ENCODE results near the gene ALDH3B1. TPM values are rescaled to one million over a fixed set of nuclear protein-coding genes. Genes with fewer than 3 reads are reported as not detected.

Gene ALDH3B1
- polyA plus RNA-seq, 1 donor (not counting 4 experiments of a cell fraction or from before 2014, with no cell fraction given), result 0.16 TPM

- H3K27me3 ChIP-seq (ENCODE audit: control insufficient read depth, extremely low read depth, insufficient read depth, low read length), result no peaks in the 10 kb centered on the region
- DNase-seq (ENCODE audit: low read depth, low spot score) (no peak), FAIRE-seq (no peak)
- H3K4me2 ChIP-seq (ENCODE audit: control insufficient read depth, extremely low read depth, insufficient read depth, low read depth, low read length), result no peak overlapping the region
- peaks cover 7% of the 10 kb centered on the region for H3K4me1 ChIP-seq (ENCODE audit: control insufficient read depth, extremely low read depth, insufficient read depth, low read length)
- no peak overlapping the region for H3K27ac ChIP-seq (ENCODE audit: control insufficient read depth, insufficient read depth, low read length)
- no peaks in the 10 kb centered on the region for H4K20me1 ChIP-seq (ENCODE audit: control insufficient read depth, extremely low read depth, insufficient read depth, low read length)
- peaks cover 8% of the 10 kb centered on the region for H3K79me2 ChIP-seq (ENCODE audit: control insufficient read depth, insufficient read depth, low read length)
- H3K9me3 ChIP-seq (ENCODE audit: control insufficient read depth, low read depth, low read length), result no peaks in the 10 kb centered on the region
- peaks cover 10 to 16% of the 10 kb centered on the region in 2 experiments for H3K36me3 ChIP-seq (ENCODE audit: control insufficient read depth in 2 of 2, extremely low read depth in 1 of 2, insufficient read depth in 2 of 2, low read length in 2 of 2)
- dilution Hi-C loops (cut with MboI; ENCODE audit: extremely low pct_ligation_motif_present, low sequenced_read_pairs), result no loop called here
- no peaks in the 10 kb centered on the region for H3K9me1 ChIP-seq (ENCODE audit: control insufficient read depth, extremely low read depth, insufficient read depth, low read length)
- no peak overlapping the region for H2AFZ ChIP-seq (ENCODE audit: control insufficient read depth, low read length)
- no peak overlapping the region for H3K4me3 ChIP-seq (ENCODE audit: control insufficient read depth in 2 of 3, extremely low read depth in 1 of 3, insufficient read depth in 2 of 3, low read depth in 1 of 3, low read length in 3 of 3)
- no peak for TF ChIP-seq EZH2 (IDR thresholded peaks at IDR 0.05; ENCODE audit: low read length)
- no peak for TF ChIP-seq CTCF (optimal IDR thresholded peaks at IDR 0.05 in 1 of 3, IDR thresholded peaks at IDR 0.05 in 1 of 3, conservative IDR thresholded peaks at IDR 0.05 in 1 of 3; ENCODE audit: extremely low read depth in 1 of 3, insufficient read depth in 2 of 3, low read length in 3 of 3)
- H3K9ac ChIP-seq (ENCODE audit: control insufficient read depth, extremely low read depth, insufficient read depth, low read length), result no peak overlapping the region
These were observed 27.5 kb downstream of the ALDH3B1 start for GRCh38 chr11:68037411-68038225.

GRCh38 chr11:68038226-68038717, 28.1 kb downstream of the ALDH3B1 start:
- dilution Hi-C loops (cut with MboI; ENCODE audit: extremely low pct_ligation_motif_present, low sequenced_read_pairs), result no loop called here
- no peak for TF ChIP-seq CTCF (optimal IDR thresholded peaks at IDR 0.05 in 1 of 3, IDR thresholded peaks at IDR 0.05 in 1 of 3, conservative IDR thresholded peaks at IDR 0.05 in 1 of 3; ENCODE audit: extremely low read depth in 1 of 3, insufficient read depth in 2 of 3, low read length in 3 of 3)
- TF ChIP-seq EZH2 (IDR thresholded peaks at IDR 0.05; ENCODE audit: low read length), result no peak

More at GRCh38 chr11:68038226-68038717, 28.1 kb downstream of the ALDH3B1 start:
- H3K27me3 ChIP-seq (ENCODE audit: control insufficient read depth, extremely low read depth, insufficient read depth, low read length), result no peaks in the 10 kb centered on the region
- H3K36me3 ChIP-seq (ENCODE audit: control insufficient read depth in 2 of 2, extremely low read depth in 1 of 2, insufficient read depth in 2 of 2, low read length in 2 of 2), result peaks cover 11% of the 10 kb centered on the region in 2 experiments
- peak overlapping the region; percentile 83 for H2AFZ ChIP-seq (ENCODE audit: control insufficient read depth, low read length)
- H3K79me2 ChIP-seq (ENCODE audit: control insufficient read depth, insufficient read depth, low read length), result peaks cover 5% of the 10 kb centered on the region
- H3K4me2 ChIP-seq (ENCODE audit: control insufficient read depth, extremely low read depth, insufficient read depth, low read depth, low read length), result peak overlapping the region; percentile 87
- H3K9me3 ChIP-seq (ENCODE audit: control insufficient read depth, low read depth, low read length), result no peaks in the 10 kb centered on the region
- H3K27ac ChIP-seq (ENCODE audit: control insufficient read depth, insufficient read depth, low read length), result peak overlapping the region; percentile 26
- DNase-seq (ENCODE audit: low read depth, low spot score) (no peak), FAIRE-seq (no peak)
- no peaks in the 10 kb centered on the region for H4K20me1 ChIP-seq (ENCODE audit: control insufficient read depth, extremely low read depth, insufficient read depth, low read length)
- H3K9me1 ChIP-seq (ENCODE audit: control insufficient read depth, extremely low read depth, insufficient read depth, low read length), result no peaks in the 10 kb centered on the region
- peak overlapping the region; percentile 74 for H3K9ac ChIP-seq (ENCODE audit: control insufficient read depth, extremely low read depth, insufficient read depth, low read length)
- peaks cover 7% of the 10 kb centered on the region for H3K4me1 ChIP-seq (ENCODE audit: control insufficient read depth, extremely low read depth, insufficient read depth, low read length)
- H3K4me3 ChIP-seq (ENCODE audit: control insufficient read depth in 2 of 3, extremely low read depth in 1 of 3, insufficient read depth in 2 of 3, low read depth in 1 of 3, low read length in 3 of 3), result peak overlapping the region; percentile 68 to 84 (median 76)
